Chondrocyte (in vitro differentiated cells): ENCODE measurements around the gene MATR3. TPM values are rescaled to one million over a fixed set of nuclear protein-coding genes. Genes with fewer than 3 reads are reported as not detected.

Source experiments
- DNase-seq: peaks from one replicate; pipeline ENCODE4 v3.0.0; 2021; ENCODE audit warnings: mixed read lengths, low spot score
- H3K27ac Mint-ChIP-seq: one replicate; pipeline ENCODE4 v1.8.0; 2021; ENCODE audit warnings: mild to moderate bottlenecking, moderate library complexity, mixed read lengths; ENCODE audit not compliant: unreplicated experiment
- H3K27me3 Mint-ChIP-seq: 2 replicates; pipeline ENCODE4 v1.8.0; 2021; ENCODE audit warnings: low read depth, mixed read lengths
- H3K36me3 Mint-ChIP-seq: 2 replicates; pipeline ENCODE4 v1.8.0; 2021; ENCODE audit warnings: low read depth, mixed read lengths
- H3K4me1 Mint-ChIP-seq: 2 replicates; pipeline ENCODE4 v1.8.0; 2021; ENCODE audit warnings: low read depth, mild to moderate bottlenecking, mixed read lengths
- H3K4me3 Mint-ChIP-seq: one replicate; pipeline ENCODE4 v1.8.0; 2021; ENCODE audit warnings: mild to moderate bottlenecking, moderate library complexity, mixed read lengths; ENCODE audit not compliant: unreplicated experiment
- H3K9me3 Mint-ChIP-seq: 2 replicates; pipeline ENCODE4 v1.8.0; 2021; ENCODE audit warnings: low read depth, mixed read lengths
- CTCF ChIP-seq: fragments of 200-600 bp; sonication (generic); IDR thresholded peaks from 2 replicates; pipeline ENCODE4 v1.5.0; 2021; ENCODE audit warnings: antibody characterized with exemption, mild to moderate bottlenecking, moderate library complexity
- total RNA-seq: library from RNA; stranded (reverse); gene quantifications from 3 replicates; pipeline ENCODE4 v1.2.1, GENCODE V29; 2021

The MATR3 gene
- total RNA-seq, 1 donor from 2014 or later, result 150 TPM

- peak overlapping the region; percentile 83 for H3K27ac Mint-ChIP-seq
- H3K36me3 Mint-ChIP-seq, result no peaks in the 10 kb centered on the region
- DNase-seq, result no peak
- H3K4me1 Mint-ChIP-seq, result peaks cover 53% of the 10 kb centered on the region
- TF ChIP-seq CTCF, result no peak
- H3K27me3 Mint-ChIP-seq, result no peaks in the 10 kb centered on the region
- H3K9me3 Mint-ChIP-seq, result no peaks in the 10 kb centered on the region
- no peak overlapping the region for H3K4me3 Mint-ChIP-seq
These were observed 2.7 kb downstream of the MATR3 start for GRCh38 chr5:139296198-139296597.

- Mint-ChIP-seq H3K36me3 (no peaks in the 10 kb centered on the region), H3K9me3 (no peaks in the 10 kb centered on the region), H3K4me1 (peaks cover 60% of the 10 kb centered on the region), H3K4me3 (peak overlapping the region; percentile 31), H3K27me3 (no peaks in the 10 kb centered on the region), H3K27ac (peak overlapping the region; percentile 83)
- no peak for DNase-seq
- TF ChIP-seq CTCF, result no peak
These were observed 3.4 kb downstream of the MATR3 start for GRCh38 chr5:139296862-139297326.

GRCh38 chr5:139297439-139298133, 4.0 kb downstream of the MATR3 start:
- no peaks in the 10 kb centered on the region for H3K27me3 Mint-ChIP-seq
- TF ChIP-seq CTCF, result no peak
- no peak overlapping the region for H3K4me3 Mint-ChIP-seq
- no peak for DNase-seq
- H3K36me3 Mint-ChIP-seq, result no peaks in the 10 kb centered on the region
- H3K9me3 Mint-ChIP-seq, result no peaks in the 10 kb centered on the region
- peaks cover 63% of the 10 kb centered on the region for H3K4me1 Mint-ChIP-seq
- H3K27ac Mint-ChIP-seq, result peak overlapping the region; percentile 46

- Mint-ChIP-seq H3K9me3 (no peaks in the 10 kb centered on the region), H3K27me3 (no peaks in the 10 kb centered on the region), H3K4me3 (no peak overlapping the region), H3K27ac (peak overlapping the region; percentile 43), H3K4me1 (peaks cover 65% of the 10 kb centered on the region), H3K36me3 (no peaks in the 10 kb centered on the region)
- DNase-seq, result no peak
- TF ChIP-seq CTCF, result no peak
These were observed 4.7 kb downstream of the MATR3 start for GRCh38 chr5:139298242-139298641.

GRCh38 chr5:139299486-139299885, 5.9 kb downstream of the MATR3 start:
- H3K4me3 Mint-ChIP-seq, result no peak overlapping the region
- peak overlapping the region; percentile 67 for H3K27ac Mint-ChIP-seq
- no peaks in the 10 kb centered on the region for H3K27me3 Mint-ChIP-seq
- TF ChIP-seq CTCF, result no peak
- no peak for DNase-seq
- H3K36me3 Mint-ChIP-seq, result no peaks in the 10 kb centered on the region
- peaks cover 68% of the 10 kb centered on the region for H3K4me1 Mint-ChIP-seq
- no peaks in the 10 kb centered on the region for H3K9me3 Mint-ChIP-seq
